Cardiac muscle cell (in vitro differentiated cells and primary cell): ENCODE results near the gene NTSR1. TPM values are rescaled to one million over a fixed set of nuclear protein-coding genes. Genes with fewer than 3 reads are reported as not detected.

ENCODE experiments used
- DNase-seq, 2 donors: peaks; one replicate each; pipeline versions ENCODE4 v3.0.0 to v3.0.0-alpha.2; 2010 to 2017; ENCODE audit warnings: low read depth in 1 of 2, low spot score in 1 of 2
- H3K27ac ChIP-seq: fragments of 200-600 bp; sonication (generic); 2 replicates; pipeline ENCODE4 v1.5.1; 2016
- H3K27me3 ChIP-seq: fragments of 200-600 bp; sonication (generic); 2 replicates; pipeline ENCODE4 v1.6.0; 2016; ENCODE audit warnings: control low read depth
- H3K36me3 ChIP-seq: fragments of 200-600 bp; sonication (generic); 2 replicates; pipeline ENCODE4 v1.5.1; 2016; ENCODE audit warnings: control low read depth
- H3K4me1 ChIP-seq: fragments of 200-600 bp; sonication (generic); 2 replicates; pipeline ENCODE4 v1.8.1; 2017; ENCODE audit warnings: low read depth, mild to moderate bottlenecking, mixed run types
- H3K4me3 ChIP-seq: fragments of 200-600 bp; sonication (generic); 2 replicates; pipeline ENCODE4 v1.5.1; 2016; ENCODE audit warnings: mild to moderate bottlenecking
- H3K9me3 ChIP-seq: fragments of 200-600 bp; sonication (generic); 2 replicates; pipeline ENCODE4 v1.5.1; 2017; ENCODE audit warnings: low read depth, mild to moderate bottlenecking, control low read depth
- polyA plus RNA-seq: library from polyadenylated mRNA; unstranded; fragments of >200 nt; fragmentation: Nextera tagmentation; extraction: Ambion mirVana; gene quantifications from 2 replicates; pipeline ENCODE4 v1.2.1, GENCODE V29; 2016
- total RNA-seq: library from RNA; depleted of rRNA; stranded (reverse); fragments of >200 nt; gene quantifications from 2 replicates; pipeline ENCODE4 v1.2.3, GENCODE V29; 2016
- TF ChIP-seq, protein P1 (sequence below): IDR thresholded peaks from 2 replicates; pipeline ENCODE4 v1.5.1; 2012; ENCODE audit warnings: low read depth, mild to moderate bottlenecking, low read length

Gene NTSR1
- total and polyA plus RNA-seq, 2 experiments from 2014 or later = 0.03 TPM; not detected in 1

DNA sequence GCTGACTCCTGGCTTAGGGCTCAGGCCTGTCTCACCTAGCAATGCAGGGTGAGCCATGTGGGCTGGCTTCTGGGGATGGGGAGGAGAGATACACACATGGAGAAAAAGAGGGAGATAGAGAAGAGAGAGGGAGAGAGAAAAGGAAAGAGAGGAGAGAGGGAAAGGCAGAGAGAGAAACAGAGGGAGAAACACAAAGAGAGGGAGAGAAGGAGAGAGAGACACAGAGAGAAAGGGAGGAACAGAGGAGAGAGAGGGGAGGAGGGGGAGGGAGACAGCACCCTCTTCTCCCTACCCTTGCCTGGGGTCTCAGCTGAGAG lies 24.8 kb downstream of the NTSR1 start:
- H3K4me1 ChIP-seq = no peaks in the 10 kb centered on the region
- H3K4me3 ChIP-seq = no peak overlapping the region
- no peak overlapping the region for H3K27ac ChIP-seq
- no peaks in the 10 kb centered on the region for H3K9me3 ChIP-seq
- H3K27me3 ChIP-seq = no peaks in the 10 kb centered on the region
- H3K36me3 ChIP-seq = no peaks in the 10 kb centered on the region
- DNase-seq = no peak
- TF ChIP-seq, protein P1, sequence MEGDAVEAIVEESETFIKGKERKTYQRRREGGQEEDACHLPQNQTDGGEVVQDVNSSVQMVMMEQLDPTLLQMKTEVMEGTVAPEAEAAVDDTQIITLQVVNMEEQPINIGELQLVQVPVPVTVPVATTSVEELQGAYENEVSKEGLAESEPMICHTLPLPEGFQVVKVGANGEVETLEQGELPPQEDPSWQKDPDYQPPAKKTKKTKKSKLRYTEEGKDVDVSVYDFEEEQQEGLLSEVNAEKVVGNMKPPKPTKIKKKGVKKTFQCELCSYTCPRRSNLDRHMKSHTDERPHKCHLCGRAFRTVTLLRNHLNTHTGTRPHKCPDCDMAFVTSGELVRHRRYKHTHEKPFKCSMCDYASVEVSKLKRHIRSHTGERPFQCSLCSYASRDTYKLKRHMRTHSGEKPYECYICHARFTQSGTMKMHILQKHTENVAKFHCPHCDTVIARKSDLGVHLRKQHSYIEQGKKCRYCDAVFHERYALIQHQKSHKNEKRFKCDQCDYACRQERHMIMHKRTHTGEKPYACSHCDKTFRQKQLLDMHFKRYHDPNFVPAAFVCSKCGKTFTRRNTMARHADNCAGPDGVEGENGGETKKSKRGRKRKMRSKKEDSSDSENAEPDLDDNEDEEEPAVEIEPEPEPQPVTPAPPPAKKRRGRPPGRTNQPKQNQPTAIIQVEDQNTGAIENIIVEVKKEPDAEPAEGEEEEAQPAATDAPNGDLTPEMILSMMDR = no peak

DNA sequence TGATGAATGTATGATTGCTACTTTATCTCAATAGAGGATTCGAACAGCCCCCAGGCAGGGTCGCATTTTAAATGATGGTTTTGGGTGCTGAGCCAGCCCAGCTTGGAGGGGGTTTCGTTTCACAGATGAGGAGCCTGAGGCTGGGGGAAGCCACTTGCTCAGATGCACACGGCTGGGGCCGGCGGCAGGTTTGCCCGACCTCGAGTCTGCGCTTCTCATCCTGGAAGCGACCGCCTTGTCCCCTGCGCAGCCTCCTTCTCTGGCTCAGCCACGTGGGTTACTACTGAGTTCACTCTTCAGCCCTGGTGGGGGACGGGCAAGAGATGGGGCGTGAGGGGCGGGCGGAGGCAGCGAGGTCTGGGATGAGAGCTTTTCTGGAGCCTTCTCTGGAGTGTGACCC lies 25.3 kb downstream of the NTSR1 start:
- no peak for DNase-seq
- TF ChIP-seq, protein P1 = no peak
- no peaks in the 10 kb centered on the region for H3K36me3 ChIP-seq
- H3K9me3 ChIP-seq = no peaks in the 10 kb centered on the region
- no peak overlapping the region for H3K4me3 ChIP-seq
- H3K4me1 ChIP-seq = no peaks in the 10 kb centered on the region
- no peak overlapping the region for H3K27ac ChIP-seq
- H3K27me3 ChIP-seq = no peaks in the 10 kb centered on the region

DNA sequence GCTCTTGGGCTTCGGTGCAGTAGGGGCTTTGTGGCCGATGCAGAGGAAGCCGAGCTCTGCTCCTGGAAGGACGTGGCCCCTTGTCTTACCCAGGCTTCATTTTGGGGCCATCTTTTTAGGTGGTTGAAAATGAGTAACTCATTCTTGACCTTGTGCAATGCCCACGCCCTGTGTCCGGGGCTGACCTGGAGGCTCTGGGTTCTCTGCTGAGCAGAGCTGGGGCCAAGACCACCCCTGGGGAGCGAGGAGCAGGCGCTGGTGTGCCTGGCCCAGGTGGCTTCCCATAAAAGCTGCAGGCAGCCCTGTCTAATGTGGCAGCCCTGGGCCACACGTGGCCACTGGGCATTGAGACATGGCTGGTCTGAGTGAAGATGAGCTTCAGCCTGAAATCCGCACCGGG lies 25.7 kb downstream of the NTSR1 start:
- TF ChIP-seq, protein P1 = no peak
- H3K27ac ChIP-seq = no peak overlapping the region
- no peaks in the 10 kb centered on the region for H3K27me3 ChIP-seq
- H3K36me3 ChIP-seq = no peaks in the 10 kb centered on the region
- no peaks in the 10 kb centered on the region for H3K4me1 ChIP-seq
- no peaks in the 10 kb centered on the region for H3K9me3 ChIP-seq
- no peak for DNase-seq
- H3K4me3 ChIP-seq = no peak overlapping the region

DNA sequence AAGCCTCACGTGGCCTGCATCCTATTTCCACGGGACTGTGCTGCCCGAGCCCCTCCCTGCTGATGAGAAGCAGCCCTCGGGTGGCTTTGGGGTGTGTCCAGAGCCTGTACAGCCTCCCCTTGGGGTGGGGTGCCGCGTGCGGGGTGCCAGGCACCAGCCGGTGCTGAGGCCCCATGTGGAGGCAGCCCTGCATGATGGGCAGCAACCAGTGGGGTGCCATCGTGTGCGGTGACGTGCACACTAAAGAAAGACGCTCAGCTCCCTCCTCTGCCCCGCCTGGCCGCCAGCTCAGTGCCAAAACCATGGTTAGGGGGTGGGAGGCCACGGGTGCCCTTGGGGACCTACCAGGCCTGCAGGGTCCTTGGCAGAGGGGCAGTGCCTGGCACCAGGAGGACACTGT lies 26.2 kb downstream of the NTSR1 start:
- H3K9me3 ChIP-seq = no peaks in the 10 kb centered on the region
- H3K4me1 ChIP-seq = no peaks in the 10 kb centered on the region
- no peaks in the 10 kb centered on the region for H3K27me3 ChIP-seq
- H3K36me3 ChIP-seq = no peaks in the 10 kb centered on the region
- DNase-seq = no peak
- no peak overlapping the region for H3K4me3 ChIP-seq
- no peak overlapping the region for H3K27ac ChIP-seq
- TF ChIP-seq, protein P1 = no peak

DNA sequence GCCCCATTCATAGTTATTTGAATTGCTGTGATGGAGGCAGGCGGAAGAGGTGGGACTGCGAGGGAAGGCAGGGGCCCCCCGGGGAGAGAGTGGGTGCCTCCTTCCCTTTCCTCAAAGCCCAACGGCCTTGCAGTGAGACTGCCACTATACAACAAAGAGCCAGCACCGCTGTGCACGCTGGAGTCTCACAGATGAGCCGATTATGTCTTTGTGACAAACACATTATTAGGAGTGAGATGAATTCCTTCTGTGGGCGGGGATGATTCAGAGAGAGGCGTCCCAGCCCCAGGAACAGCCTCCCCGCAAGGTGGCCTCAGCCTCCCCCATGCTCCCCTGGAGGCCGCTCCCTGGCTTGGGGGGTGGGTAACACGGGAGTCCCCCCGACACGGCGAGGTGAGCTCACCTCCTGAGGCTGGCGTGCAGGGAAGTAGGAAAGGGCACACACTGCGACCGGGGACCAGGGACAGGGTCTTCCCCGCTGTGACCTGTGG lies 26.7 kb downstream of the NTSR1 start:
- no peak for DNase-seq
- Histone ChIP-seq H3K36me3 (no peaks in the 10 kb centered on the region), H3K27ac (no peak overlapping the region), H3K4me3 (no peak overlapping the region), H3K4me1 (no peaks in the 10 kb centered on the region), H3K9me3 (no peaks in the 10 kb centered on the region), H3K27me3 (no peaks in the 10 kb centered on the region)
- TF ChIP-seq, protein P1 = no peak

DNA sequence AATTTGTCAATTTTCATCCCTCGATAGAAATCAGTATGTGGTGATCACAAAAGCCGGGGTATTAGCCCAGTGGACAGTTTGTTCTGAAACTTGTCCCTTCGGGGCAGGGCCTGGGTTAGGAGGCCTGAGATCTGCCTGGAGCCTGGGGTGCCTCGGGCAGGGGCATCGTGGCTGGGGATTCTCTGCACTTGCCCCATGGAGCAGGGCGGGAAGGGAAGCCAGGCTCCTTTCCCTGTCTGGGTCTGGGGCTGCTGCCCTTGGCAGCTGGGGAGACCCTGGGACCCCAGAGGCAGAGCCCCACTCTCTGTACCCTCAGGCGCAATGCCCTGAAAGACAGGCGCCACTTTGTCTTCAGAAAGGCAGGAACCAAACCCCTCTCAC lies 27.4 kb downstream of the NTSR1 start:
- Histone ChIP-seq H3K27ac (no peak overlapping the region), H3K36me3 (no peaks in the 10 kb centered on the region), H3K27me3 (no peaks in the 10 kb centered on the region), H3K9me3 (no peaks in the 10 kb centered on the region), H3K4me3 (no peak overlapping the region), H3K4me1 (no peaks in the 10 kb centered on the region)
- TF ChIP-seq, protein P1 = no peak
- no peak for DNase-seq
